Heart right ventricle (tissue), 16 donors: ENCODE measurements around the gene ZBBX. TPM values are rescaled to one million over a fixed set of nuclear protein-coding genes. Genes with fewer than 3 reads are reported as not detected.

Source experiments
- ATAC-seq, 8 donors: fragments of 200-7000 bp; cut with Tn5 transposase; one replicate each; pipeline ENCODE4 v1.9.1; 2020; ENCODE audit warnings: mild to moderate bottlenecking in 8 of 8, moderate library complexity in 8 of 8, moderate number of reproducible peaks in 1 of 8
- DNase-seq, 2 donors: peaks; one replicate each; pipeline ENCODE4 v3.0.0-alpha.2; 2020
- H3K27ac ChIP-seq, 10 donors: fragments of 200-600 bp; sonication (generic) in 2 of 10; one replicate each; pipeline versions ENCODE4 v1.5.0 to v1.8.0; 2020 to 2022; ENCODE audit warnings: mild to moderate bottlenecking in 3 of 10
- H3K27me3 ChIP-seq, 7 donors: fragments of 200-600 bp; one replicate each; pipeline ENCODE4 v1.8.0; 2021 to 2022; ENCODE audit warnings: mild to moderate bottlenecking in 2 of 7
- H3K36me3 ChIP-seq, 9 donors: fragments of 200-600 bp; sonication (generic) in 1 of 9; one replicate each; pipeline versions ENCODE4 v1.5.0 to v1.8.0; 2020 to 2022; ENCODE audit warnings: mild to moderate bottlenecking in 2 of 9
- H3K4me1 ChIP-seq, 9 donors: fragments of 200-600 bp; sonication (generic) in 1 of 9; one replicate each; pipeline versions ENCODE4 v1.5.0 to v1.8.0; 2020 to 2022; ENCODE audit warnings: mild to moderate bottlenecking in 4 of 9
- H3K4me3 ChIP-seq, 10 donors: fragments of 200-600 bp; sonication (generic) in 2 of 10; one replicate each; pipeline versions ENCODE4 v1.5.0 to v1.8.0; 2020 to 2022; ENCODE audit warnings: mild to moderate bottlenecking in 7 of 10, moderate library complexity in 2 of 10
- H3K9me3 ChIP-seq, 11 donors: fragments of 200-600 bp in 10 of 11; sonication (generic) in 2 of 11; one replicate each; pipeline versions ENCODE4 v1.5.0 to v1.8.0; 2013 to 2022; ENCODE audit warnings: mild to moderate bottlenecking in 2 of 11, control low read depth in 1 of 11, moderate library complexity in 1 of 11
- WGBS, 2 donors: extraction: QIAGEN DNeasy Blood & Tissue Kit; methylation state at CpG; one replicate each; pipeline ENCODE4 v1.1.7; 2013; ENCODE audit warnings: inconsistent platforms in 1 of 2; 5-methylcytosine and 5-hydroxymethylcytosine counted together
- intact Hi-C, 10 donors: fragments of 100-400 bp; cut with DNase I; formaldehyde crosslinking; loops; one replicate each; pipeline versions ENCODE4 v1.11.1 to v1.14.2; 2022
- polyA plus RNA-seq, 2 donors: library from polyadenylated mRNA; stranded (reverse); fragments of 200-250 nt; gene quantifications; one replicate each; pipeline ENCODE4 v1.2.3, GENCODE V29; 2013
- total RNA-seq, 10 donors: library from RNA; stranded (reverse); fragmentation: NEBNext Ultra II Directional in 3 of 10; extraction: Animal tissue kit (Norgen Biotek cat#: 25700) in 3 of 10; gene quantifications; one replicate each; pipeline versions ENCODE4 v1.2.1 to v1.2.4, GENCODE V29; 2021 to 2023
- TF ChIP-seq, protein P1 (sequence below), 9 donors: fragments of 200-600 bp; sonication (generic) in 2 of 9; IDR thresholded peaks; one replicate each; pipeline versions ENCODE4 v1.5.0 to v1.8.0; 2021 to 2022; ENCODE audit warnings: antibody characterized with exemption in 9 of 9, mild to moderate bottlenecking in 5 of 9, moderate library complexity in 1 of 9
- donor health status: Arrhythmogenic right ventricular cardiomyopathy.
- donor health status: ischemic (EF 13 %, LVEDD 7.1; RV severe dilation, severe dysfunction).
- donor health status: healthy with polysubstance abuse.
- donor health status: DM: no; HTN: yes; CAD: no.
- donor health status: DM: no; HTN: no; CAD: no.
- donor health status: ischemic (EF 25% LVEDD 6.9; RV normal size, moderate dysfunction).
- donor health status: ischemic (EF 25% LVEDD 5.7; RV mildly dilated, moderate dysfunction).
- donor health status: healthy.
- donor health status: DM: yes; HTN: yes; CAD: no.
- donor health status: Ischemic cardiomyopathy.
- donor health status: ischemic (EF 35%, LVEDD 5.7; RV mildly dilated, moderate dysfunction).
- donor health status: nonischemic (EF 11% LVEDD 7.7; RV severe dilation, severe dysfunction).
- donor health status: DM: yes; HTN: yes; CAD: no.
- donor health status: PGD.
- donor health status: ischemic (EF 29% LVEDD 5.4; RV normal size, mild dysfunction).
- donor health status: nonischemic (EF 23%, LVEDD 6.1; RV moderate dilation, normal function).

The ZBBX gene
- total and polyA plus RNA-seq, 12 donors, result 0.30 to 1.1 TPM; not detected in 10

DNA sequence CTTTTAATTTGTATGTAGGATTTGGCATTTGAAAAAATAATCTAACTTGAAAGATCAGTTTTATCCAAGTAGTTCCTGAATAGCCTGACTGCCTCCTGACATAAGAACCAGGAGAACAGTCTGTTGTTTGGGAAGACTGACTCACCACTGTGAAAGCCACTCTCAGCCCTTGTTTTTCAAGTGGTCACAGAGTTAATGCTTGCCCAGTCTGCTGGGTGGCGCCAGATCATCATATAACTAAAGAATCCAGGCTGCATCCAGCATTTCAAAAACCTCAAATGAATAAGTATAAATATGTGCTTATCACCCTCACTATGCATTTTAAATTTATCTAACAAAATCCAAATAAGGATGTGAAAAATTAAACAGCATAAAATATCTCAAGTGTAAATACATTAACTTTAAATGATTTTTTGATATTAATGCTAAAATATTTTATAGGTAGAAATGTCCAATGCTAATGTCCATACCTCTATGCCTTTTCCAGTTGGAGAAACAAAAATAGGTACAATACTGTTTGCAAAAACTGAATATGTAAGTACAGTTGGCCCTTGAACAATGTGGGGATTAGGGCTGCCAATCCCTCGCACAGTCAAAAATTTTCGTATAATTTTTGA, 26.9 kb upstream of the ZBBX start:
- no peak overlapping the region for H3K27ac ChIP-seq
- H3K4me1 ChIP-seq, result no peaks in the 10 kb centered on the region
- WGBS, 2 donors, result 51 to 66% methylated on average over 3 of the region's 3 CpGs
- TF ChIP-seq, protein P1, sequence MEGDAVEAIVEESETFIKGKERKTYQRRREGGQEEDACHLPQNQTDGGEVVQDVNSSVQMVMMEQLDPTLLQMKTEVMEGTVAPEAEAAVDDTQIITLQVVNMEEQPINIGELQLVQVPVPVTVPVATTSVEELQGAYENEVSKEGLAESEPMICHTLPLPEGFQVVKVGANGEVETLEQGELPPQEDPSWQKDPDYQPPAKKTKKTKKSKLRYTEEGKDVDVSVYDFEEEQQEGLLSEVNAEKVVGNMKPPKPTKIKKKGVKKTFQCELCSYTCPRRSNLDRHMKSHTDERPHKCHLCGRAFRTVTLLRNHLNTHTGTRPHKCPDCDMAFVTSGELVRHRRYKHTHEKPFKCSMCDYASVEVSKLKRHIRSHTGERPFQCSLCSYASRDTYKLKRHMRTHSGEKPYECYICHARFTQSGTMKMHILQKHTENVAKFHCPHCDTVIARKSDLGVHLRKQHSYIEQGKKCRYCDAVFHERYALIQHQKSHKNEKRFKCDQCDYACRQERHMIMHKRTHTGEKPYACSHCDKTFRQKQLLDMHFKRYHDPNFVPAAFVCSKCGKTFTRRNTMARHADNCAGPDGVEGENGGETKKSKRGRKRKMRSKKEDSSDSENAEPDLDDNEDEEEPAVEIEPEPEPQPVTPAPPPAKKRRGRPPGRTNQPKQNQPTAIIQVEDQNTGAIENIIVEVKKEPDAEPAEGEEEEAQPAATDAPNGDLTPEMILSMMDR (IDR thresholded peaks at IDR 0.05), result peak in 7 of 9 donors; percentile 36 to 63 (median 52)
- no peak overlapping the region for H3K4me3 ChIP-seq
- no peaks in the 10 kb centered on the region for H3K9me3 ChIP-seq
- intact Hi-C loops, result loop anchor here in 8 of 10 donors (2.0 to 10.0 kb wide), 5 partner anchors 275 to 478 kb away; no protein-coding TSS in a partner anchor
- H3K36me3 ChIP-seq, result no peaks in the 10 kb centered on the region
- ATAC-seq (peak in 7 of 8 donors; percentile 43 to 96 (median 83)), DNase-seq (peak in 1 of 2 donors; percentile 21)
- no peaks in the 10 kb centered on the region for H3K27me3 ChIP-seq

DNA sequence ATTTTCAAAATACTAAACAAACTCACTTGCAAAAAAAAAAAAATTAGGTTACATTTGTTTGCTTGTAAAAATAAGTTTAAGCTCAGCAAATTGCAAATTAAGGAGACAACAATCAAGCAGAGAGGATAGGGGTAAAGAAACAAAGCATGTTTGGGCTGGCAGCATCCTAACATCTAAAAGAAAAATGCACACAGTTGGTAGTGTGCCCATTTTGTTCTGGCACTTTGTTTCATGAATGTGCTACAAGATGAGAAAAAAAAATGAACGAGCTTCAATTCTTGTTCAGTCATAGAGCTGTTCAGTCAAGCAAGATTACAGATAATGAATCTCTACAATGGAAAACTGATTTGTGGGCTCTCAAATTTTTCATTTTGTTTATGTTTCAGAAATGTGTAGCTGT, 17.7 kb upstream of the ZBBX start:
- Histone ChIP-seq H3K9me3 (no peaks in the 10 kb centered on the region), H3K4me3 (no peak overlapping the region), H3K4me1 (no peaks in the 10 kb centered on the region), H3K36me3 (no peaks in the 10 kb centered on the region), H3K27me3 (peaks cover 0 to 3% (median 0%) of the 10 kb centered on the region in 7 donors), H3K27ac (no peak overlapping the region)
- DNase-seq (no peak), ATAC-seq (no peak)
- TF ChIP-seq, protein P1 (IDR thresholded peaks at IDR 0.05), result no peak
- WGBS, 2 donors, result 31 to 51% methylated on average over 1 of the region's 1 CpG
- intact Hi-C loops, result no loop called here

DNA sequence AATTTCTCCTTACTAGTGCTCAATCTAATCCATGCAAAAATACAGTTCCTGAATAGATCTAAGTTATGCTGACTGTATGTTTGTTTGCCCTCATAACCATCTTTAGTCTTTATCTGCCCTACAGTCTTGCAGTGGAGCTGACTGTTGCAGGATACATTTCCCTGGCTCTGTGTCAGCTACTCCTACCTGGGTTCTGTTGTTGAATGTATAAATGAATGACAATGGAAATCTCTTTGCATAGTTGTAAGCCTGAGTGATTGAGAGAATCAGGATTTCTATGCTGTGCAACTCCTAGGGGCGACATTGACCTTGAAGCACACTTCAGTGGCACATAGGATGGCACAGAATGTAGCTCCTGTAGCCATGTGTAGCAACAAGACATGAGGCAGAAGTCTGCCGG, 16.0 kb upstream of the ZBBX start:
- no peak for ATAC-seq
- Histone ChIP-seq H3K4me1 (no peaks in the 10 kb centered on the region), H3K36me3 (no peaks in the 10 kb centered on the region), H3K27ac (no peak overlapping the region), H3K9me3 (no peaks in the 10 kb centered on the region), H3K4me3 (no peak overlapping the region), H3K27me3 (peaks cover 0 to 3% (median 0%) of the 10 kb centered on the region in 7 donors)
- TF ChIP-seq, protein P1 (IDR thresholded peaks at IDR 0.05), result no peak
- no peak for DNase-seq
- intact Hi-C loops, result no loop called here
- WGBS, 2 donors, result 73 to 83% methylated on average over 2 of the region's 2 CpGs

DNA sequence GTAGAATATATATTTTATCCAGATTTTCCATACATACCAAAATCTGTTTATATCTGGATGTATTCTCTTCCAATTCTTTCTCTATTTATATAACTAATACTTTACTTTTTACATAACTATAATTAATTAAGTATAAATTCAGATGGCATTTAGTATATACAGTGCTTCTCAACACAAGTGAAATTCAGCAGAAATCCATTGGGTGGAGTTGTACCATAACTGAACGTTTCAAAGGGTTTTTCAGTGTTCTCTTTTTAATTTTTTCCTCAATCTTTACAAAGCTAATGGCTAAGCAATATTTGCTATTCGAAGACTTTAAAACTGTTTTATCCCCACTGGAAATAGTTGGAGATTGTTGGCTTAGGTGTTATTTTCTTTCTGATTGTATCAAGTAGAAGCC, 13.9 kb upstream of the ZBBX start:
- Histone ChIP-seq H3K27ac (no peak overlapping the region), H3K4me1 (no peaks in the 10 kb centered on the region), H3K36me3 (no peaks in the 10 kb centered on the region), H3K27me3 (peaks cover 0 to 3% (median 0%) of the 10 kb centered on the region in 7 donors), H3K4me3 (no peak overlapping the region), H3K9me3 (no peaks in the 10 kb centered on the region)
- intact Hi-C loops, result no loop called here
- TF ChIP-seq, protein P1 (IDR thresholded peaks at IDR 0.05), result peak in 2 of 9 donors; percentile 17 to 25
- DNase-seq, result no peak
- WGBS, 2 donors, result 38 to 50% methylated on average over 2 of the region's 2 CpGs
- ATAC-seq, result no peak
